GM18873 (cell line): ENCODE data around the gene KCNJ4.

Experiments
- ATAC-seq: cut with Tn5 transposase; IDR thresholded peaks from one replicate; pipeline ENCODE4 v1.9.1; 2021; ENCODE audit warnings: mild to moderate bottlenecking, moderate library complexity, moderate number of reproducible peaks; ENCODE audit not compliant: unreplicated experiment, low FRiP score

The KCNJ4 gene

GRCh38 chr22:38455076-38455529 is at the start of gene KCNJ4:
Gene KCNJ4, minus strand, starts transcription at chr22:38455199. Its CDS starts 27,067 bp downstream, at chr22:38428132.
- ATAC-seq: no peak

GRCh38 chr22:38503021-38503420 is 48.0 kb upstream of the KCNJ4 start:
- no peak for ATAC-seq

DNA sequence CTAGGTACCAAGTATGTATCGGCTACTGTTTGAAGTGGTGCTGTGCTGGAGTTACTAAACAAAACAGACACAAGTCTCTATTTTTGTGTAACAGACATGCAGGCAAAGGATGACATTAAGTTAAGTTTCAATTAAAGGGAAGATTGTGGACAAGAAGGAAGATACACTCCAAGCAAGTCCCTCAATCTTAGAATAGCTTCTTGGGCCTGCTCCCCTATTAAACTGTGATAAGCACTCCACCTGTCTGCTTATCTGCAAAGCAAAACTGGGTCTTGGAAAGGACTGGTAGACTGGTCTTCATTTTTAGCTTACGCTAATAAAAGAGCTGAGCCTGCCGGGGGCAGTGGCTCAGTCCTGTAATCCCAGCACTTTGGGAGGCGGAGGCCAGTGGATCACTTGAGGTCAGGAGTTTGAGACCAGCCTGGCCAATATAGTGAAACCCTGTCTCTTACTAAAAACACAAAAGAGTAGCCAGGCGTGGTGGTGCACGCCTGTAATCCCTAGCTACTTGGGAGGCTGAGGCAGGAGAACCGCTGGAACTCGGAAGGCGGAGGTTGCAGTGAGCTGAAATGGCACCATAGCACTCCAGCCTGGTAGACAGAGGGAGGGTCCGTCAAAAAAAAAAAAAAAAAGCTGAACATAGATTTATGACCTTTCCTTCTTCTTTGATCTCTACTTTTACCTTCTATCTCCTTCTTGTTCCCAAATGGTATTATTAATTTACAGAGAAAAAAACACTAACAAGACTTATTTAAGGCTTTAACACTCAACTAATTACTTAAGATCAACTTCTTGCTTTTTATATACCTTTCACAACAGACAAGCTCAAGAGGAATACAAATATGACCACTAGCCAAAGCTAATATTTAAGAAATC is 47.0 kb upstream of the KCNJ4 start:
- ATAC-seq: no peak

- ATAC-seq: no peak
Observed at GRCh38 chr22:38497869-38498268, 42.9 kb upstream of the KCNJ4 start.

DNA sequence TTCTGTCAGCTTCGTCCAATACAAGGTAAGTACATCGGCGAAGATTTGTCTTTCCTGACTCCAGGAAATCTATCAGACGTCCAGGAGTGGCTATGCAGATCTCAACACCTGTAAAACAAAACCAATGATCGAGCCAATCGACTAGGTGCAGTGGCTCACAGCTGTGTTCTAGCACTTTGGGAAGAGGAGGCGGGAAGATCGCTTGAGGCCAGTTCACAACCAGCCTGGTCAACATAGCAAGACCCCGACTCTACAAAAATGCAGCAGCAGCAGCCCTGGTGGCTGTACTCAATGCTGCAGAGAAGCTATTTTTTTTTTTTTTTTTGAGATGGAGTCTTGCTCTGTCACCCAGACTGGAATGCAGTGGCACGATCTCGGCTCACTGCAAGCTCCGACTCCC is 39.9 kb upstream of the KCNJ4 start:
- no peak for ATAC-seq

DNA sequence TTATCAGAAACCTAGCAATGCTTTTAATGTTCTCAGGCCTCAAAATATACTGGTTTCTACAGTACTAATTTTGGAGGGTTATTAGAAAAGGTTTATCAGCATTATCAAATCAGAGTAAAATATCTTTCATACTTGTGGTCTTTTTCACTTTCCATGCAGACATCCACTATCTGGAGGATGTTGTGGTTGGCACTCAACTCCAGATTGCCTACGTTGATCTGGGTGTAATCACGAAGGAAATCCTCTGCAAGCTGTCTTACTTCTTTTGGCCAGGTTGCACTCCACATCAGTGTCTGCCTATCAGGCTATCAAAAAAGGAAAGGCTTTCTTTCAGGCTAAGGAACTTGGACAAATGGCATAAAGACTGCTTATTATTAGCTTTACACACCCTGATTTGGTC is 39.5 kb upstream of the KCNJ4 start:
- no peak for ATAC-seq

- no peak for ATAC-seq
Observed at GRCh38 chr22:38491707-38492348, 36.8 kb upstream of the KCNJ4 start.

GRCh38 chr22:38490915-38491314 is 35.9 kb upstream of the KCNJ4 start:
- no peak for ATAC-seq

DNA sequence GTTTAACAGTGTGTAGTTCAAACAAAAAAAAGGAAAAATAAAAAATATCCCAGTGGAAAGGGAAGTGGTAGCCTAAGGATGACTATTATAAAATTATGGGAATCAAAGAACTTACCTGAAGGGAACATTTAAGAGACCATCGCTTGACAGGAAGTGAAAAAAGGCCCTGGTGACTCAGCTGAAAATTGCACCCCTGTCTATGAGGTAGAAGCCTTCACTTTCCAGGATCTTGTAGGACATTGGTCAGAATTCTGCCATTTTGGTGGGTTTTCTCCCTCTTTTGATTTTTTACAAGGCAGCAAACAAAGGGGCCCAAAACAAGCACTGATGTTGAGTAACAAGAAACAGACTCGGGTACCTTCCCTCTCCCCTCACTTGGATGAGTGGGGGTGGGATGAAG is 35.5 kb upstream of the KCNJ4 start:
- no peak for ATAC-seq

DNA sequence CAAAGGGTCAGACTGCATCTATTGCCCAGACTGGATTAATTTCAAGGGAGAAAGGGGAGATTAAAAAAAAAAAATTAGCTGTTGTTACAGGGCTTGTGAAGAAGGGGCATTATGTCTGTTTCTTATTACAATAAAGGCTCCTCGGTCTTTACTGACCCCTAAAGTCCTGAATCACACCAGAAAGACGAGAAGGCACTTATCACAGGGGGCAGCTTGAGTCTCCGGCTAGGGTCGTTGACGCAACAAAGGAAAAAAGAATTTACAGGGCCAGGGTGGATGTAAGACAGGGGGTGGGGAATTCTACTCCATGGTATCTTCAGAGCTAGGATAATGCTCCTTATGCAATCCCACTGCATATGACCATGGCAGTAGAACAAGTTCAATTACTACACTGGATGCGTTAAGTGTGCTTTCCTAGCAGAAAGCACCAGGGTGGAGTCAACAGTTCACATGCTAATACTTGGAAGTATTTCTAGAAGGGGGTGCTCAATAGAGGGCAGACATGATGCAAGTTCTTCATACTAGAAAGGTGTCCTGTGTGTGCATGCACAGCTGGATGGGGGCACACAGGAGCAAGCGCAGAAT is 34.7 kb upstream of the KCNJ4 start:
- no peak for ATAC-seq

DNA sequence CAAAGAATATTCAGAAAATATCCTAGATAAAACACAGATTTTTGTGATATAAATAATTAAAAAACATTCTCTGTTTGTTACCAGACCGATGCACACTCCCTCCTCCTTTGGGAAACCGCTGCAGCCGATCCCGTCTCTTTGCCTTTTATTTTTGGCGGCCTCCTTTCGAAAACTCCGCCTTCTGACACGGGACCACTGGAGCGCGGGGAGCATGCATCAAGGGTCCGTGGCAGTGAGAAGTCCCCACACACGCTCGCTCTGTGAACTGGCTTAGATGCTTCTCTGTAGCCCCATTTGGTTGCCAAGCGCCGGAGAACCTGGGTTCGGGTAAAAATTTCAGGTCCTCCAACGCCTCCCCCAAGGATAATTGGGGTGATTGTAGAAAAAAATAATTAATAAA is 34.1 kb upstream of the KCNJ4 start:
- no peak for ATAC-seq

- no peak for ATAC-seq
Observed at GRCh38 chr22:38487946-38488345, 32.9 kb upstream of the KCNJ4 start.

DNA sequence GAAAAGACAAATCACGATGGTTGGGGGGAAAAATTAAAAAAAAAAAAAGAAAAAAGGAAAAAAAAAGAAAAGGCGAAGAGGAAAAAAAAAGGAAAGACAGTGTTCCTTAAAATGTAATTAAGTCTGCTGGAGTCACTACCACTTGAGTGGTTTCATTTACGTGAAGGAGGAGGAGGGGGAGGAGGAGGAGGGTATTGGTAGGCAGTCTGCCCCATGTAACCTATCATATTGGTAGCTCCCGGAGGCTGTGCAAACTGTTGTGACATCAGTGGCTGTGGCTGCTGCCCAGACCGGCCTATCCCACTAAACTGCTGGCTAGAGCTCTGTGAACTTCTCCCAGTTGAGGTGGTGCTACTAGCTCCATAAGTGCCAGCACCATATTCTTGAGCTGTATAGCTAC is 30.8 kb upstream of the KCNJ4 start:
- ATAC-seq: no peak

DNA sequence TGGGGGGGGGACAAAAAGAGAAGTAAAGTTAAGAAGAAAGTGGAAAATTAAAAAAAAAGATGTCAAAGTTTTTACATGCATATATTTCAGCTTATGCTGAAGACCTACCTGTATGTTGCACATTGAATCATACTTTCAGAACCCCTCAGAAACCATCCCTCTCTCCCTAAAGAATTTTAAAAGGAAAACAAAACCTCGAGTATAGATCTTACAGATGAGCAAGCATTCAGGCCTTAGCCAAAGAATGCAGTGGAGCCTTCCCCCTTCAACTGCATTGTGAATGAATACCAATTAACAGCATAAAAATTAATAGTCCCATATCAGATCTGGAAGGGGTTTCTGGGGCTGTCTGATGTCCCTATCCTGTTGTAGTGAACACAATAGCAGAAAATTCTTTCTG is 29.2 kb upstream of the KCNJ4 start:
- no peak for ATAC-seq

DNA sequence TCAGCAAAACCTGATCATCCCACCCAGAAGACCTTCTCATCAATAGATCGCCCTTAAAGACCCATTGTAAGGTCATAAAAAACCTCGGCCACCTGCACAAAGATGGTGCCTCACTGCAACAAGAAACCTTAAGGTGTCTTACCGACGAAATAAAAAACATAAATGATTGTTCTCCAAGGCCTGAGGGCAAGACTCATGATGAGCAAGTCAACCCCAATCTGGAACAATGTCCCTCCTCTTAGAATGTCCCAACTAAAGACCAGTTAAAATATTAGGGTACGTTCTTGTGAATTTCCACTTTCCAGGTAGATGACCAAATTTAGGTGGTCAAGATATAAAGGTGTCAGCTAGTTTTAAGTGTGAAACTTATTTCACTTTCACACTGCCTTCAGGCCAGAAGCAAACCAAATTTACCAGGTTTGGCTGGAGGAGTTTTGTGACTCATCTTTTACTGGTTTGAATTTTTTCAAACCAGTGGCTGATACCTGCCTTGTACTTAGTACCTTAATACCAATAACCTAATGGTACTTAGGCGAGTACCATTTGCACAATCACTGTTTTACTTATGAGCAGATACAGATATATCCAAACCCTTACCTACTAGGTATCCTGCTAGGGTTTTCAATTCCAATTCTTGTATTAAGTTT is 27.8 kb upstream of the KCNJ4 start:
- no peak for ATAC-seq

GRCh38 chr22:38481871-38482332 is 26.9 kb upstream of the KCNJ4 start:
- ATAC-seq: no peak

DNA sequence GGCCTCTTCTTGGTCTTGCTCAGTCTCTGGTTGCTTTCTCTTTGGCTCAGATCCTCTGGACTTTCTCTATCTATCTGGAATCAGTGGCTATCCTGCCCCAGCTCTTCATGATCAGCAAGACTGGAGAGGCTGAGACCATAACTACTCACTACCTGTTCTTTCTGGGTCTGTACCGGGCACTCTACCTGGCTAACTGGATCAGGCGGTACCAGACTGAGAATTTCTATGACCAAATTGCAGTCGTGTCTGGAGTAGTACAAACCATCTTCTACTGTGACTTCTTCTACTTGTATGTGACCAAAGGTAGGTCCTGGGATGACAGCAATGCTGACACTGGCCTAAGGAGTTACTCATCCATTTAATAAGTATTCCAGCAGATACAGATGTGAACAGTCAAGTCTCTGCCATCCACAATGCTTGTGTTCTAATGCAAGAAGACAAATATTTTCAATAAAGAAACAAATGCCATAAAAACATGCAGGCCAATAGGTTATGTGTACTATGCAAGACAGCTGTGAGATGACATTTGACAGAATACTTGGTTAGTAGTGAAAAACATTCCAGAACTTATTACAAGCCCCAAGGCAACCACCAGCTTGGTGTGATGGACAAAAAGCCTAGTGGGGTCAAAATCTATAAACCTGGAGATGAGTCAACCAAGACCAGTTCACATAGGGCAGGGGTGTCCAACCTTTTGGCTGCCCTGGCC is 26.3 kb upstream of the KCNJ4 start:
- no peak for ATAC-seq

GRCh38 chr22:38479096-38479837 is 24.3 kb upstream of the KCNJ4 start:
- ATAC-seq: no peak

GRCh38 chr22:38477585-38477984 is 22.6 kb upstream of the KCNJ4 start:
- no peak for ATAC-seq
